Astrocyte of the cerebellum (primary cell): ENCODE data around the gene ABCA7.

Source experiments
- DNase-seq: peaks from one replicate; pipeline ENCODE4 v3.0.0-alpha.2; 2011; ENCODE audit warnings: low read depth
- H3K4me3 ChIP-seq: 2 replicates; pipeline ENCODE4 v1.5.1; 2011; ENCODE audit warnings: mild to moderate bottlenecking, low read depth, low read length, moderate library complexity
- CTCF ChIP-seq: IDR thresholded peaks from 2 replicates; pipeline ENCODE4 v1.5.1; 2012; ENCODE audit warnings: low read length, low read depth, moderate library complexity, mild to moderate bottlenecking; ENCODE audit errors: missing control alignments
- in situ Hi-C: cut with HindIII; loops from 2 replicates; pipeline ENCODE4 v1.10.0; 2017; ENCODE audit warnings: low sequenced_read_pairs

ABCA7 gene

GRCh38 chr19:1054102-1055027, 14.5 kb downstream of the ABCA7 start:
- TF ChIP-seq CTCF: no peak
- no peak for DNase-seq
- in situ Hi-C loops: no loop called here
- no peak overlapping the region for H3K4me3 ChIP-seq

- no peak overlapping the region for H3K4me3 ChIP-seq
- in situ Hi-C loops: no loop called here
- DNase-seq: no peak
- TF ChIP-seq CTCF: no peak
Measured at GRCh38 chr19:1055028-1055425, 15.1 kb downstream of the ABCA7 start.

- no peak for DNase-seq
- in situ Hi-C loops: no loop called here
- no peak for TF ChIP-seq CTCF
- H3K4me3 ChIP-seq: no peak overlapping the region
Measured at GRCh38 chr19:1055886-1056620, 16.1 kb downstream of the ABCA7 start.

- no peak overlapping the region for H3K4me3 ChIP-seq
- peak; percentile 40 for DNase-seq
- in situ Hi-C loops: no loop called here
- TF ChIP-seq CTCF: no peak
Measured at GRCh38 chr19:1057176-1057855, 17.4 kb downstream of the ABCA7 start.

GRCh38 chr19:1058112-1058511, 18.2 kb downstream of the ABCA7 start:
- in situ Hi-C loops: no loop called here
- no peak overlapping the region for H3K4me3 ChIP-seq
- TF ChIP-seq CTCF: no peak
- no peak for DNase-seq

- DNase-seq: no peak
- in situ Hi-C loops: no loop called here
- no peak overlapping the region for H3K4me3 ChIP-seq
- no peak for TF ChIP-seq CTCF
Measured at GRCh38 chr19:1060689-1061088, 20.8 kb downstream of the ABCA7 start.
